Osteocyte (in vitro differentiated cells): ENCODE results near the gene SMIM29. TPM values are rescaled to one million over a fixed set of nuclear protein-coding genes. Genes with fewer than 3 reads are reported as not detected.

Experiments
- DNase-seq: peaks from one replicate; pipeline ENCODE4 v3.0.0; 2021; ENCODE audit warnings: mixed read lengths; ENCODE audit not compliant: unreplicated experiment; ENCODE audit errors: extremely low spot score
- H3K27ac Mint-ChIP-seq: one replicate; pipeline ENCODE4 v1.8.0; 2021; ENCODE audit warnings: mild to moderate bottlenecking, mixed read lengths; ENCODE audit not compliant: unreplicated experiment
- H3K27me3 Mint-ChIP-seq: one replicate; pipeline ENCODE4 v1.8.0; 2021; ENCODE audit warnings: mixed read lengths; ENCODE audit not compliant: unreplicated experiment
- H3K36me3 Mint-ChIP-seq: one replicate; pipeline ENCODE4 v1.8.0; 2021; ENCODE audit warnings: mixed read lengths; ENCODE audit not compliant: unreplicated experiment
- H3K4me1 Mint-ChIP-seq: one replicate; pipeline ENCODE4 v1.8.0; 2021; ENCODE audit warnings: mixed read lengths; ENCODE audit not compliant: unreplicated experiment
- H3K4me3 Mint-ChIP-seq: one replicate; pipeline ENCODE4 v1.8.0; 2021; ENCODE audit warnings: mild to moderate bottlenecking, moderate library complexity, mixed read lengths; ENCODE audit not compliant: unreplicated experiment
- H3K9me3 Mint-ChIP-seq: one replicate; pipeline ENCODE4 v1.8.0; 2021; ENCODE audit warnings: mixed read lengths; ENCODE audit not compliant: unreplicated experiment
- total RNA-seq: library from RNA; stranded (reverse); gene quantifications from 2 replicates; pipeline ENCODE4 v1.2.1, GENCODE V29; 2021
- TF ChIP-seq, protein P1 (sequence below): fragments of 200-600 bp; sonication (generic); IDR thresholded peaks from 2 replicates; pipeline ENCODE4 v1.5.0; 2021; ENCODE audit warnings: antibody characterized with exemption, mild to moderate bottlenecking, moderate library complexity

Gene SMIM29
- total RNA-seq, 1 donor from 2014 or later: 23.2 TPM

DNA sequence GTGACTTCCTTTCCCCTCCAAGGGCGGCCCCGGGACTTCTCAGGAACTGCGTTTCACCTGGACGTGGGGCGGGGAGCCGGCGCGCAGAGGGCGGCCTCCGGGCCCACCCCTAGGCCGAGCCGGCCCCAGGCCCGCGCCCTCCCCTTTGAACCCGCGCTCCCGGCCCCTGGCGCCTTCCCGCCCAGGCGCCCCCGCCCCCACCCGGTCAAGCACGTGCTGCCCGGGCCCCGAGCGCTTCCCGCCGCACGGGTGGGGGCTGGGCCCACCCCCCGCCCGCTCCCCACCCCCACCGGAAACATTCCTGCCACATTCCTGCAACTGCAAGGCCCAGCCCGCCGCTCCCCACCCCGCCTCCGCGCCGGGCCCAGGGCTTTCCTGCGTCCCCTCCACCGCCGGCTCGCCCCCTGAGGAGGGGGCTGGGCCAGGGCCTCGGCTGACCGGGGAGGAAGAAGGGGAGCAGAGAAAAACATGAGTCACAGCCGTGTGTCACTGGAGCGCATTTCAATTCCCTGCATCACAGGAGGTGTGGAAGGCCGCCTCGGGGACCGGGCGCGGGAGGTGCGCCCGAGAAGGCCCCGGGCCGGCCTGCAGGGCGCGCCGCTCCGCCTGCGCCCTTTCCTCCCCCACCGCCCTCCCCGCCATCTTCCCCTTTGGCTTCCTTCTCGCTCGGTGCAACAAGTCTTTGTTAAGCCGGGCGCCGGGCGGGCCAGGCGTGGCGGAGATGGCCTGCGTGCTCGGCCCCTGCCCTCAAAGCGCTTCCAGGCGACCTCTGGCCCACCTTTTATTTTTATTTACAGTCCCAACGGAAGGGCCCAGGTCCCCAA lies 13.3 kb downstream of the SMIM29 start:
- peaks cover 14% of the 10 kb centered on the region for H3K4me1 Mint-ChIP-seq
- TF ChIP-seq, protein P1, sequence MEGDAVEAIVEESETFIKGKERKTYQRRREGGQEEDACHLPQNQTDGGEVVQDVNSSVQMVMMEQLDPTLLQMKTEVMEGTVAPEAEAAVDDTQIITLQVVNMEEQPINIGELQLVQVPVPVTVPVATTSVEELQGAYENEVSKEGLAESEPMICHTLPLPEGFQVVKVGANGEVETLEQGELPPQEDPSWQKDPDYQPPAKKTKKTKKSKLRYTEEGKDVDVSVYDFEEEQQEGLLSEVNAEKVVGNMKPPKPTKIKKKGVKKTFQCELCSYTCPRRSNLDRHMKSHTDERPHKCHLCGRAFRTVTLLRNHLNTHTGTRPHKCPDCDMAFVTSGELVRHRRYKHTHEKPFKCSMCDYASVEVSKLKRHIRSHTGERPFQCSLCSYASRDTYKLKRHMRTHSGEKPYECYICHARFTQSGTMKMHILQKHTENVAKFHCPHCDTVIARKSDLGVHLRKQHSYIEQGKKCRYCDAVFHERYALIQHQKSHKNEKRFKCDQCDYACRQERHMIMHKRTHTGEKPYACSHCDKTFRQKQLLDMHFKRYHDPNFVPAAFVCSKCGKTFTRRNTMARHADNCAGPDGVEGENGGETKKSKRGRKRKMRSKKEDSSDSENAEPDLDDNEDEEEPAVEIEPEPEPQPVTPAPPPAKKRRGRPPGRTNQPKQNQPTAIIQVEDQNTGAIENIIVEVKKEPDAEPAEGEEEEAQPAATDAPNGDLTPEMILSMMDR: no peak
- no peaks in the 10 kb centered on the region for H3K36me3 Mint-ChIP-seq
- peak overlapping the region; percentile 50 for H3K27ac Mint-ChIP-seq
- no peaks in the 10 kb centered on the region for H3K27me3 Mint-ChIP-seq
- peak overlapping the region; percentile 74 for H3K4me3 Mint-ChIP-seq
- DNase-seq: no peak
- H3K9me3 Mint-ChIP-seq: no peaks in the 10 kb centered on the region

GRCh38 chr6:34234667-34235306 lies 14.0 kb downstream of the SMIM29 start:
- H3K4me3 Mint-ChIP-seq: peak overlapping the region; percentile 3
- peak overlapping the region; percentile 48 for H3K27ac Mint-ChIP-seq
- H3K36me3 Mint-ChIP-seq: no peaks in the 10 kb centered on the region
- DNase-seq: no peak
- H3K4me1 Mint-ChIP-seq: peaks cover 14% of the 10 kb centered on the region
- no peaks in the 10 kb centered on the region for H3K9me3 Mint-ChIP-seq
- TF ChIP-seq, protein P1: no peak
- H3K27me3 Mint-ChIP-seq: no peaks in the 10 kb centered on the region

DNA sequence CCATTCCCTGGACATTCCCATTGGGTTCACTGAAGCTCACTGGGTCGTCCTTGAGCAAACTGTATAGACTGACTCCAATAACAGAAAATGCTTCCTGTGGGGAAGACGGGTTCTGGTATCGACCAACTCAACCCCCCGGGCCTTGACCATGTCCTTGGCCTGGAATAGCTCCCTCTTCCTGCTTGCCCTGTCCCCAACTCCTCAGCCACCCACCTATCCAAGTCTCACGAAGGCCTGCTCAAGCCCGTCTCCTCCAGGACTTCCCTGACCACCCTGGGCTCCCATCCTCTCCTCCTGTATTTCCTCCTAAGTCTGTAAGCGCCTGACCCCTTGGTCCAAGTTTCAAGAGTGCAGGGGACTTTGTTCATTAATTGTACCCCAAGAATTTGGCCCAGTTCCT lies 14.9 kb downstream of the SMIM29 start:
- H3K9me3 Mint-ChIP-seq: no peaks in the 10 kb centered on the region
- no peak overlapping the region for H3K4me3 Mint-ChIP-seq
- DNase-seq: no peak
- no peak overlapping the region for H3K27ac Mint-ChIP-seq
- no peaks in the 10 kb centered on the region for H3K36me3 Mint-ChIP-seq
- H3K4me1 Mint-ChIP-seq: peaks cover 13% of the 10 kb centered on the region
- TF ChIP-seq, protein P1: no peak
- H3K27me3 Mint-ChIP-seq: no peaks in the 10 kb centered on the region

DNA sequence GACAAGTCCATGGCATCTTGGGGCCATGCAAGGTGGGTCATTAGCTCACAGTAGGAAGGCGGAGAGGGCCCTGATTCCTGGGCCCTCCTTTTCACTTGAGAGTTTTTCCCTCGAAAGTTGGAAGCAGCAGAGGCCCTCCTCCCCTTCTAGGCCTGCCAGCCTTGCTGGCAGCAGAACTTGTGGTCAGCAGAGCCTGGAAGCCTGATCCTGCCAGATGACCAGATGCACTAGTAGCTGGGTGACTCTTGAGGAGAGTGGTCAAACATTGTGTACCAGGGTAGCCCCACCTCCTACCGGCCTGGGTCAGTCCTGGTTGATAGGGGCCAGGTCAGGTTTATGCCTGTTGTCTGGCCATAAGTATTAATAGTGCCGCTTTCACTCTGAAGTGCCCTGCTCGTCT lies 15.9 kb downstream of the SMIM29 start:
- Mint-ChIP-seq H3K36me3 (no peaks in the 10 kb centered on the region), H3K27me3 (no peaks in the 10 kb centered on the region), H3K4me1 (peaks cover 6% of the 10 kb centered on the region), H3K4me3 (no peak overlapping the region), H3K9me3 (no peaks in the 10 kb centered on the region), H3K27ac (no peak overlapping the region)
- DNase-seq: no peak
- TF ChIP-seq, protein P1: no peak
